ENCODE data around the gene TRMU.

Gene TRMU

DNA sequence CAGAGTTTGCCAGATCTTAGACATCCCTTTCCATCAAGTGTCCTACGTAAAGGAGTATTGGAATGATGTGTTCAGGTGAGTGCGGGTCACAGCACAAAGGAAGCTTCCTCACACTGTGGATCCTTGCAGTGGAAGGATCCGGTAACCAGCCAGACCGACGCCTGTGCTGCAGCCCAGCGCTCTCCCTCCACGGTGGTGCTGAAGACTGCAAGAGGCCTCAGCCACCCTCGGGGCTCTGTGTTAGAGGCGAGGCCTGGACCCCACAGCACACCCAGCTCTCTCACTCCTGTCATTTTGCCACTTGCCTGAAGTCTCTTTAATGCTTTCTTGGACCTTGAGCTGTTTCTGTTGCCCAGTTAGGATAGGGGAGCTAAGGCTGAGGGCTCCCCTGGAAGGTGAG lies 2.4 kb downstream of the TRMU start:
- no peak for DNase-seq

DNA sequence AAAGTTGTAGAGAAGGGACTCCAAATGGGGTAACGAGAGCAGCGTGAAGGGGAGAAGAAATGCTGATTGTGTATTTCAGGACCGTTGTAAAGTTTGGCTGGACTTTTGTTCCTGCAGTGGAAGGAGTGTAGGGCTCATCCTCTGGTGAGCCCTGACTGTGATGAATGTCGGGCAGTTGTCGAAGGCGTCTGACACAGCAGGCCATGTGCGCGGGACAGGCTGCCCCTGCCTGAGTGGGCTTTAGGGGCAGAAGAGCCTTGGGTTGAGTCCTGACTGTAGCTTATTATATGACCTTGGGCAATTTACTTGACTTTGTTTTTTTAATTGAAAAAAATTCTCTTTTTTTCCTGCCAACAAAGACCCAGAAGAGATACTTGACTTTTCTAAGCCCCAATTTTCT lies 3.1 kb downstream of the TRMU start:
- no peak for DNase-seq

DNA sequence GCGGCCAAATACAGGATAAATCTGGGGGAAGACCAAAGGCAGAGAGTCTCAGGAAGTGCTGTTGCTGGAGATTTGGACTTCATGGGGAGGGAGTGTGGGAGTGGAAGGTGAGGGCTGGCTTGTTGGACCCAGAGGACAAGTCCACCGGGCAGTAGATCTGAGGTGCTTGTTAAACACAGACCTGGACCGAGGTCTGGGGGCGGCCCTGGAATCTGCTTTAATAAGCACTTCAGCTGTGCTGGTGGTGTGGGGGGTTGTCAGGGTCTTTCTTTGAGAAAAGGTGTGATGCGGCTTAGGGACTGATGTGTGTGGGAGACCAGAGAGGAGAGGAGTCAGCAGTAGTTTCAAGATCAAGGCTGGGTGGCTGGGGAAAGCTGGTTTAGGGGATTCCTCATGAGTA lies 4.4 kb downstream of the TRMU start:
- no peak for DNase-seq

DNA sequence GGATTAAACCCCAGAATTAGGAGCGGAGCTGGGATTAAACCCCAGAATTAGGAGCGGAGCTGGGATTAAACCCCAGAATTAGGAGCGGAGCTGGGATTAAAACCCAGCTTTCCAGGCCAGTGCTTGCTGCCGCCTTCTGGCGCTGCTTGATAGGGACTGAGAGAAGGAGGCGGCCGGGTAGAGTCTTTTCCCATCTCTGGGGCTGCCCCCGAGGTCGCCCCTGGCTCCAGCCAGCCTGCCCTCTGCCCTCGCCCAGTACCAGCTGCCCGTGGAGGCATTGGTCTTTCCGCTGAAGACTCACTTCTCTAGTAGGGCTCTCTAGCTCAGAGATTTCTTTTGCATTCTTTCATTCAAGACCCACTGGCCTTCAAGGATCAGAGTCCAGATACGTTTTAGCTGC lies 5.2 kb downstream of the TRMU start:
- DNase-seq, result no peak

DNA sequence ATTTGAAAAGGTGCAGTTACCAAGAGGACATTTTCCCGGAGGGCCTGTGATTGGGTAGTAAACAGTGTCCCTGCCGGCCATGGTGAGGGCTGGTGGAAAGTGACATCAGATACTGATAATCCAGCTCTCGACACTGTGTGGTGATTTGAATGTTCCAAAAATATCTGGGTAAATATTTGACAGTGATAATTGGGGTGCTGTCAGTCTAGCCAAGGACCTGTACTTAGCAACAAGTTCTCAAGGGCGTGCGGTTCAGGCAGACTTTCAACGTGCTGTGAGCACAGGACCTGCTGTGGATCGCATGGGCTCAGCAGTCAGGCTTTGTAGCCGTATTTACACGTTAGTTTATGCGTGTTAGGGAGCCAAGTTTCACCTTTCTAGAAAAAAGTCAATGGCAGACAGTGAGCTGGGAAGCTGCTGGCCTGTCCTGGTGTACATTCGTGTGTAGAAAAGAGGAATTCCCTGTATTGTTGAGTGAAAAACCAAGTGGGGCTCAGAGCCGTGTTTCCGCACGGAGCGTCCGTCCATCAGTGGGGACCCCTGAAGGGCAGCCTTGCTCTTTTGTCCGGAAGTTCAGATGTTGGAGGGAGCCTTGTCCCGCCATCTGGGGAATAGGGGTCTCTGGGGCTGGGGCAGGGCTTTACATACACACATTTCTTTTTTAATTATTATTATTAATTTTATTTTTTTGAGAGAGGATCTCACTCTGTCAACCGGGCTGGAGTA lies 11.3 kb downstream of the TRMU start:
- no peak for DNase-seq

DNA sequence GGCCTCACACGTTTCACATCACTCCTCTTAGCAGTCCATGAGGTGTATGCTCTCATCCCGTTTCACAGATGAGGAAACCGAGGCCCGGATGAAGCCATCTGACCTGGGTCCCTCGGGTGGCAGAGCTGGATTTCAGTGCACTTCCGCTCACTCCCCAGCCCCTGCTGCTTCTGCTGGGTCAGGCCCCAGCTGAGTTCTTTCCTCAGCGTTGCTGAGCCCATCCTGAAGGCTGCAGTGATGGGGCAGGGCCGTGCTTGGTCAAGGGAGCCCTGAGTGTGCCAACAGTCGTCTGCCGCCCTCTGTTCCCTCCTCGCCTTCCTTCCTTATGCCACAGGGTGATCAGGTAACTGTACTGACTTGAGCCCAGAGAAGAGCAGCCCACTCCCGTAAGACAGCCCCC lies 12.1 kb downstream of the TRMU start:
- DNase-seq, result no peak

DNA sequence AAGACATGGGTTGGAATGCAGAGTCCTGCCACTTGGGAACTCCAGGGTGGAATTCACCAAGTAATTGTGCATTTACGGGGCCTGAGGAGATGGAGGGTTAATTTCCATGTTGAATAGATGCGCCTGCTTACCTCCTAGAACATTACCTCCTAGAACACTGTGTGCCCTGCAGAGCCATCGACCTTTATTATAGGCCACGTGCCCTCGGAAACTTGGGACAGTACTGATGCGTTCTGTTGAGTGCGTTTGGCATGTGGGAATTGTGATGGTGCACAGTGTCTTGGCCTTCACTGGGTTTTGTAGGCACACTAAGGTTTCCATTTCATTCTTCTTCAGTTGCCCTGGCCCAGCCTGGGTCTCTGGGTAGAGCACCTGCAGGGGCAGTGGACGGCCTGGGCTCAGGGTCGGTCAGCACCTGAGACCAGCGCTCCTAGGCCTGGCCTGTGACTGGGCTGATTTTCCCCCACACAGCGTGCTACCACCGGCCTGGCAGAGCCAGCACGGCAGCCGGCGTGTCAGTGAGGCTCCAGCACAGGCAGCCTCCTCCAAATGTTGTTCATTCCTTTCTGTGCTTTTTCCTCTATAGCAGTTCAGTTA lies 12.7 kb downstream of the TRMU start:
- DNase-seq, result no peak

DNA sequence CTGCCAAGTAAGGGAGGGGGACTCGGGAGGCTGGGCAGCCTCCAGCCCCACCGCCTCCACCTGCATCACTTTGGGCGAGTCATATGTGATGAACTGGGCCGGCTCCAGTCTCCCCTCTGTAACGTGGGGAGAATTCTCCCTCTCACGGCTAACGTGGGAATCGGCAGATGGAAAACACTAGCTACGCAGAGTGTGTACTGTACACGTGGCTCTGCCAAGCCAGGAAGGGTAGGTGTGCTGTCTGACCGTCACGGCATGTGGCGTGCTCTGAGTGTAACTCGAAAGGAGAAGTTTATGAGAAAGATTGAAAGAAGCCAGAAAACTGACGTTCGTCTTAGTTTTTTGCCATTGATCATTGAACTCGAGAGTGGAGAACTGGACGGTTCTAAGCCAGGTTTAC lies 13.7 kb downstream of the TRMU start:
- no peak for DNase-seq

DNA sequence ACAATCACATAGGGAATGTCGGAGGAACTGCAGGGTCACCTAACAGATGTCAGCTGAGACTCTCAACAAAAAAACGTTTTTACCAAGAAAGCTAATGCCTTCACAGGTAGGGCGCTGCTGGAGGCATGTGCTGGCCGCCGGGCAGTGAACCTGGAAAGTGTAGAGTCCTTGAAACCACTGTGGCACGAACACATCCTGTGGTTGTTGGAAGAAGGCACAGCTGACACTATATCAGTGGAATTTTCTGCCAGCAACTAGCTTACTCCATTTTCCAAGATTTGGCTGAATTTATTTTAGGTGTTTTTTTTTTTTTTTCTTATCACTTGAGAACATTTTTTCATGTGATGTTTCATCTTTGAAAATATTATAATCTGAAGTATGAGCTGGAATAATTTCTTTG lies 14.2 kb downstream of the TRMU start:
- no peak for DNase-seq

DNA sequence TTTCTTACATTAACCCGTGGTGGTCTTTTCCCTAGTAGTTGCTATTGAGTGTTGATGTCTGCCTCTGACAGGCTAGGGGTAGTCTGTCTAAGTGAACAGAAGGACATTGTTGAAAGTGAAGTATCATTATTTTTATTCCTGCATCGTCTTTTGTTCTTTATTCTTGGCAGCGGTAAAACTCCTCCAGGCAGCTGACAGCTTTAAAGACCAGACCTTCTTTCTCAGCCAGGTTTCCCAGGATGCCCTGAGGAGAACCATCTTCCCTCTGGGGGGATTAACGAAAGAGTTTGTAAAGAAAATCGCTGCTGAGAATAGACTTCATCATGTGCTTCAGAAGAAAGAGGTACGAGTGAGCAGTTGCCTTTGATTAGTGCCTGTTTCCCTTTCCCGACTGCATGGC lies 14.6 kb downstream of the TRMU start:
- no peak for DNase-seq

DNA sequence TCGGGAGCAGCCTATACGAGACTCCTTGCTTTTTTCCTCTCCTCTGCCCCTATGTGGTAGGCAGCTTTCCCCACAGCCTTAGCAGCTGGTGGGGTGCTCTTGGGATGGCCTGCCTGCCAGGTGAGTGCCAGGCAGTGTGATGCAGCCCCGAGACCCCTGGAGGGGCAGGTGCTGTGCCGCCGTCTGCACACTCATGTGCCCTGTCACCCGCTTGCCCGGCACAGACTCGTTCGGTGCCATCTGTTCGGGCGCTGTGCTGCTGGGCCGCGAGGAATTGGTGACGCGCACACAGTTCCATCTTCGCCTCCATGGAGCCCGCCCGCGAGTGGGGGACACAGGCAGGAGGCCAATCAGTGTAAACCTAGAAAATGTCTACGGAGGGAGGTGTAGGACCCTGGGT lies 15.1 kb downstream of the TRMU start:
- DNase-seq, result no peak

DNA sequence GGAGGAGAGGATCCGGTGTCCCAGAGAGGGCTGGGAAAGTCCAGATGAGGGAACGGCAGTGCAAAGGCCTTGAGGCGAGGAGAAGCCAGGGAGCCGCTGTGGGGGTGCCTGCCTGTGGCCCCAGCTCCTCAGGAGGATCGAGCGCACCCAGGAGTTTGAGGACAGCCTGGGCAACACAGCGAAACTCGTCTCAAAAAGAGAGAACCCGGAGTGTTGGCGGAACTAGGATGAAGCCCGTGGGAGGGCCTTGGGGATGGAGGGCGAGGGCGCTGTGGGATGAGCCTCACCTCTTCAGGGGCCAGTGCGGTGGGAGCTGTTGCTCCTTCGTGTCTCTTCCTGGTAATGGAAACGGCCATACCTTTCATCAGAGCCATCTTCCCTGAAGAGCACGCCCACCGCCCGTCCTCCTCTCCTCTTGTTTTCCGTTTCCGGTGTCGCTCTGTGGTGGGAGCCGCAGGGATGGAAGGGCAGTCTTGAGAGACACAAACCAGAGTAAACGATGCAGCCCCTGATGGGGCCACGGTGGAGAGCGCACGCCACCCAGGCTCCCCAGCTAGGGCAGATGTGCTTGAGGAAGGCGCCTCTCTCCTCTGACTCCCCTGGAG lies 15.7 kb downstream of the TRMU start:
- DNase-seq, result no peak

DNA sequence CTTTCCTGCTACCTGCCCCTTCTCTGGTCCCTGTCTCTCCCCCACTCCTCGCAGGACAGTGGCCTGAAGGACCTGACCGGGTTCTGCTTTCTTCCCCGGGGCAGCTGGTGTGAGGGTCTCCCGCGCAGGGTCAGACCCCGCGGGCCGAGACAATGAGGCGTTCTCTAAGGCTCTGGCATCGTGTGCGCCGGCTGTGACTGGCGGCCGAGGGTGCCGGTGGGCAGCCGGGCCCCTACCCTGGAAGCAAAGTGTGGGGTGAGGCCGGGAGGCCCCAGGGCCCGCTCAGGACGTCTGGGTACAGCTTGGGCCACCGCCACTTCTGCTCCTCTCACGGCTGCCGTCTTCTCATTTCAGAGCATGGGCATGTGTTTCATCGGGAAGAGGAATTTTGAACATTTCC lies 16.3 kb downstream of the TRMU start:
- DNase-seq, result no peak

DNA sequence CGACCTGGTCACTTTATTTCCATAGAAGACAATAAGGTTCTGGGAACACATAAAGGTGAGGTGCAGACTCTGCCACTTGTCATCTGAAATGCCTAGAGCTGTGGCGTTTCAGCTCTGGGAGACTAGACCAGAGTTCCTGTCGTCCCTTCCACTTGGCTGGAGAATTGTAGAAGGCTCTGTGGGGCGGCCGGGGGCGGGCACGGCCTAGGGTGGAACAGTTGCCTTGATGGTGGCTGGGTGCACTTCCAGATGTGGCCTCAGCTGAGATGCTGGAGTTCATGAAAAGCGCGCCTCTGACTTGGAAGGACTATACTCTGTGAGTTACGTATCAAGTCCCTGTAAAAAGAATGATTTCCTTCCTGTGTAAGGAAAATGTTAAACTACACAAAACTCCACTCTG lies 16.8 kb downstream of the TRMU start:
- DNase-seq, result no peak

DNA sequence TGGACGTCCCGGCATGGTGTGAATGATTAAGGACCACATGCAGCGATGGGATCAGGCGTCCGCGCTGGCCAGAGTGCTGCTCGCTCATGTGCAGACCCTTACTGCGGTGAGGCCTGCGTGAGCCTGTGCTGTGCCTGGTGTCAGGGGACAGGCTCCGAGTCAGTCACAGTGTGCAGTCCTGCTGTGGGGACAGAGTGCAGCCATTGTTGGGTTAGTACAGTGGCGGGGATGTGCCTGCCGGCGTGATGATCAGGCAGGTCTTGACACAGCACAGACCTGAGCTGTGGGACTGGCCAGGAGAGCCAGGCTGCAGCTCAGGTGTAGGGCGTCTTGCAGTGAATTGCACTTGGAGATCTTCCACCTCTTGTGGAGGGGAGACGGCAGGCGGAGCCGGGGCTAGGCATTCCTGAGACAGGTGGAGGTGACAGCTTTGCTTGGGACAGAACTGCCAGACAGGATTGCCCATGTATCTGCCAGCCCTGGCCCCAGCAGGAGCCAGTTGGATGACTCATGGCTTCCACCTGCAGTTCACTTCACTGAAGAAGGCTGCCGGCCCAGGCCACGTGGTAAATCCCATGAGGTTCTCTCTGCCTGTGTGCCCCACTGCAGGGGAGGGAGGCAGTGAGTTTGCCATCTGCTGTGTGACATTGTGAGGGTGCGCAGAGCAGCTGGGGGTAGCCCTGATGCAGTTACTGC lies 17.3 kb downstream of the TRMU start:
- DNase-seq, result peak; percentile 39

DNA sequence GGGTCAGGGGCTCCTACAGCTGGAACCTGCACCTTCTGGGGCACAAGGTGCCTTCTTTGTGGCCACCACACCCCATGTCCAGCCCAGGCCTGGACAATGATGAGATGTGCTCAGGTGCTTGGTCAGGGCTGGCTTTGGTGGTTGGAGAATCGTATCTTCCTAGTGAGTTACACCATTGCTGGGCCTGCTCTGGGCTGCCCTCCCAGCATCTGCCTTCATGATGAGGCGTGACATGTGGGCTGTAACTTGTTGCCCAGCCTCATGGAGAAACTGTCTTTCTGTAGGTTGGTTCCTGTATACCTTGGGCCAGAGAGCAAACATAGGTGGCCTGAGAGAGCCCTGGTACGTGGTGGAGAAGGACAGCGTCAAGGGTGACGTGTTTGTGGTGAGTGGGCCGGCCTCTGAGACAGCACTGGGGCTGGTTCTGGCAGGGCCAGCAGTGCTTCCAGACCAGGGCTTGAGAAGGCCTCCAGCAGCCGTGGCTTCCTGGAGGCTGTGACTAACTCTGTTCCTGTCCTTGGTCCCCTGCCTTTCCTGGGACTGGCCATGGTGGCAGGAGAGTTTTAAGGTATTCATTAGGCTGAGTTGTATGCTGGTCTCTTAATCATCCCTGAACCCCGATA lies 18.1 kb downstream of the TRMU start:
- DNase-seq, result no peak

DNA sequence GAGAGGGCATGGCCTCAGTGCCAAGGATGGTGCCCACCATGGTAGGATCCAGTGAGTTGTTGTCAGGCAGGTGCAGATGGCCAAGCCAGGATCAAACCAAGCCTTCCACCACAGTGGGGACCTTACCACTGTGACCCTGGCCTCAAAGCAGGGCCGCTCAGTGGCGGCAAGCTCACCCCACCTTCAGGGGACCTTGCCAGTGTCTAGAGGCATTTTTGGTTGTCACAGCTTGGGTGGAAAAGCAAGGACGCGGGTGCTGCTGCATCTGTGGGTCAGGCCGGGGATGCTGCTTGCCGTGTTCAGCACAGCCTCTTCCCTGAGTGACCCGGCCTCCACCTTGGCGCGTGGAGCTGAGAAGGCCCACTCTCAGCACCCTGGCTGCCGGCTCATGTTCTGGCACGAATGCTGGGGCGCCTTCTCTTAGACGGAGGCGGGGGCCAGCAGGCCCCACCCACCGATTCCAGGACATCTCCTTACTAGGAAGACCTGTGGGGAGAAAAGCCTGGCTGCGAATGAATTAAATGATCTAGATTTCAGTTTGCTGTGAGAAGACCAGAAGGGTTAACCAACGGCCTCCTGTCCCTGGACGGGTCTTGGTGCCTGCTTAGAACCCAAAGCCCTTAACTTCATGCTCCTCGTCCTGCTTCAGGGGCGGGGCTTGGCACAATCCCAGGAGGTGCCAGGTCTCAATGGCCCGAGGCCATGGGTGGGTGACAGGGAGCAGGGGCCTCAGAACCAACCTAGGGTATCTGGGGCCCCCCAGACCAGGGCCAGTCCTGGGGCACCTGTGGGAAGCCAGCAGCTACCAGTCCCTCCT lies 18.9 kb downstream of the TRMU start:
- no peak for DNase-seq

DNA sequence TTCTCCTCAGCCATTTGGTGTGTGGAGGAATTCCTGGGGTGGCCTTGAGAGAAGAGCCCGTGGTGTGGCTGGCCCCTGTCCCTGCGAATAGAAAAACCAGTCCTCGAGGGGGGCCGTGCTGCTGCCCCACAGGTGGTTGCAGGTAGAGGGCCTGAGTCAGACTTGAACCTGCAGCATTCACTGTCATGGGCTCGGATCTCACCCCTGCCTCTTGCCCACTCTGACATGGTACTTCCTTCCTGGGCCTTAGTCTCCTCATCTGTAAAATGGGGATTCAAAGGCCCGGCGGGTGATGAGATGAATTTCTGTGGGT lies 19.4 kb downstream of the TRMU start:
- DNase-seq, result no peak

DNA sequence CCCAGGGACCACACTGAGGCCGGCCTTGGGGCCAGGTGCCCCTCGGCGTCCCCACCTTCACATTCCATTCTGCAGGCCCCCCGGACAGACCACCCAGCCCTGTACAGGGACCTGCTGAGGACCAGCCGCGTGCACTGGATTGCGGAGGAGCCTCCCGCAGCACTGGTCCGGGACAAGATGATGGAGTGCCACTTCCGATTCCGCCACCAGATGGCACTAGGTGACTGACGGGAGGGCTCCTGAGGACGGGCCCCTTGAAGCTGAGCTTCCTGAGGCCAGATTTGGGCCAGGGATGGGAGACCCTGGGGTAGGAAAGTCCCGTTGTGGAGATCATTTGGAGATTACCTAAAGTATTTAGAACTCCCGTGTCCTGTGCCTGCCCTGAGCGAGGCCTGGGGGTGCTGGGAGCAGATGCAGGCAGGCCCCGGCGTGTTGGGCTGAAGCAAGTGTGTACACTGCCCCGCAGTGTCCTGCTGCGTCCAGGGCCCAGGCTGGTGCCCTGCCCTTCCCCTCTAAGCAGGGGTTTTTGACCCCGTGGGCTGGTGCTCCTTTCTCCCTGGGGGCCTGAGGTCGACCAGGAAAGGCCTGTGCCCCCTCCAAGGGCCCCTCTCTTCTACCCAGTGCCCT lies 20.0 kb downstream of the TRMU start:
- peak; percentile 73 for DNase-seq

DNA sequence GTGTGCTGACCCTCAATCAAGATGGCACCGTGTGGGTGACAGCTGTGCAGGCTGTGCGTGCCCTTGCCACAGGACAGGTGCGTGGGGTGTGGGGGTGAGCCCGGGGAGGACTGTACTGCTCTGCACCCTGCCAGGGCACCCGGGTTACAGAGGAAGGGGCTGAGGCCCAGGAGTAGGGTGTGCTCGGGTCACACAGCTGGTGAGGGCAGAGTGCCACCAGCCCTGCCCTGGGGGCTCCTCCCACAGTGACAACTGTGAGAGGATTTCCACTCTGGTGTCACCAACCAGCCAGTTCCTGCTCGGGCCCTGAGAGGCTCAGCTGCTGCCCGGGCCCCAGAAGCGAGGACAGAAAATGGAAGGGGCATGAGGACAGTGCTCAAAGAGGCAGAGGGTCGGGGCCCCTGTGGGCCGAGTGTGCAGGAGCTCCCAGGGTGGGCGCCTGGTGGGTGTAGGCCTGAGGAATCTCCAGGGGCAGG lies 20.5 kb downstream of the TRMU start:
- no peak for DNase-seq

DNA sequence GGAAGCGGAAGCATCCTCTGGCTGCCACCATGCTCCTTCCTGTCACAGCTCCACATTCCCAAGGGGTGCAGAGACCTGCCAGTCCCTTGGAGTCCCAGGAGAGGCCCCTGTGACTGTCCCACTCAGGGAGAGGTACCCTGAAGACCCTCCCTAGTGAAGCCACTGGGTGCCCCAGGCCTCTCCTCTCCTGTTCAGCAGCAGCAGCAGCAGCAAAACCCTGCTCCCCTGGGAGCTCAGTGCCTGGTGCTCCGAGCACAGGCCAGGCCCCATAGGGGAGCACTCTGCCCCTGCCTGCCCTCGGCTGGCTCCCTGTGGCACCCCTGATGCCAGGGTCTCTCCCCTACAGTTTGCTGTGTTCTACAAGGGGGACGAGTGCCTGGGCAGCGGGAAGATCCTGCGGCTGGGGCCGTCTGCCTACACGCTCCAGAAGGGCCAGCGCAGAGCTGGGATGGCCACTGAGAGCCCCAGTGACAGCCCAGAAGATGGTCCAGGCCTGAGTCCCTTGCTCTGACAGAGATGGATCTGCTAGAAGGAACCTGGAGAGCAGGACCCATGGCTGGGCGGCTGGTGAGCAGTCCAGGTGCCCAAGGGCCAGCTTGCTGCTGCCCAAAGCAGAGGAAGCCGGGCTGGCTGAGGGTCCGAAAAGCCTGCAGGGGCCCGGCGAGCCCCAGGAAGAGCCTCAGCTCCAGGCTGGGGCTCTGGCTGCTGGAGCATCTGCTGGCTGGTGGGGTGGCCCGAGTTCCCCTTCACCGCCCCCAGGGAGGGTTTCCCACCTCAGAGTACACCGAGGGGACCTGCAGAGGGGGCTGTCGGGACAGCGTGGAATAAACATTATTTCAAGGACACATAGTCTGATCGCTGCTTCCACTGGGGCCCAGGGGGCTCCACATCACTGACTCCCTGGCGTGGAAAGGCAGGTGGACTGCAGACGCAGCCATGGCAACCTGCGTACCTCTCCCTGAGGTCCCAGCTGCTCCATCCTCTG lies 21.3 kb downstream of the TRMU start:
- no peak for DNase-seq
